SU-DHL-6 (cell line): ENCODE results near the gene UBTD2.

Experiments used
- CTCF ChIP-seq: fragments of 200-600 bp; sonication (generic); IDR thresholded peaks from one replicate; pipeline ENCODE4 v1.5.1; 2017; ENCODE audit warnings: antibody characterized with exemption, mild to moderate bottlenecking, low read length, moderate library complexity; ENCODE audit not compliant: insufficient read depth, poor library complexity, severe bottlenecking
- EZH2phosphoT487 ChIP-seq: fragments of 200-600 bp; sonication (generic), shearing (Covaris generic); conservative IDR thresholded peaks from 2 replicates; pipeline ENCODE4 v1.6.1; 2018; ENCODE audit warnings: mild to moderate bottlenecking, antibody characterized with exemption, low read length, moderate library complexity, mixed read lengths

DNA sequence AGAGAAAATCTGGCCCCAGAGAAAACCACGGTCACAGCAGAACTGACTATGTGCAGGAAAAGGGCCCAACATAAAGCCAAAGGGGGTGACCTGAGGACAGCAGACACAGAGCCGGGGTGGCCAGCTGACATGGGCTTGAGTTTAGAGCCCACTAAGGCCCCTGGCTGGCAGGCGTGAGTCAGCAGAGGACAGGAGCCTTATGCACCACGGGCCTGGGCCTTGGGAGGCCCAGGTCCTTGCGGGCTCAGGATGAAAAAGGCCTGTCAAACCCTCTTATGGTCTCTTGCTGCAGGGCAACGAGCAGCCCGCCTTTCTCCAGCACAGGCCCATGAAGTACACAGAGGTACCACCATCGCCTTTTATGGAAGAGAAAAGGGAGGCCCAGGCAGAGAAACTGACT lies 115.3 kb downstream of the UBTD2 start:
- TF ChIP-seq EZH2phosphoT487 (no peak), CTCF (no peak)
